HCT116 (cell line): Measurements from ENCODE around the gene WDR70. TPM values are rescaled to one million over a fixed set of nuclear protein-coding genes. Genes with fewer than 3 reads are reported as not detected.

Source experiments
- ATAC-seq: fragments of 200-7000 bp; cut with Tn5 transposase; 2 replicates; pipeline ENCODE4 v1.9.1; 2020; ENCODE audit warnings: mild to moderate bottlenecking, moderate library complexity
- BruUV-seq: library from RNA; stranded (reverse); fragments of 400-500 nt; replicated peaks from 2 replicates; lab custom pipeline; 2021; lab: Mats Ljungman, UMichigan
- CTCF ChIA-PET: fragments of 300-600 bp; sonication (Branson Sonifier 250); formaldehyde crosslinking; loops from one replicate; lab custom pipeline; 2021; ENCODE audit warnings: antibody characterized with exemption; lab: Charles Lee
- POLR2A ChIA-PET: fragments of 300-600, 350-600 bp; sonication (Branson Sonifier 250); formaldehyde crosslinking; loops from one replicate; lab custom pipeline; 2021; ENCODE audit warnings: antibody characterized with exemption; lab: Charles Lee
- RAD21 ChIA-PET, 2 experiments: fragments of 300-600 bp; sonication (Branson Sonifier 250); formaldehyde crosslinking; loops; one replicate each; lab custom pipeline; 2023; ENCODE audit warnings: low total read pairs in 2 of 2; ENCODE audit not compliant: uncharacterized antibody in 2 of 2, unreplicated experiment in 2 of 2, low non-redundant PET in 1 of 2; lab: Charles Lee
- DNase-seq: peaks from one replicate; pipeline ENCODE4 v3.0.0-alpha.2; 2010; ENCODE audit warnings: low read depth, low spot score
- H2AFZ ChIP-seq: fragments of 200-600 bp; shearing (Covaris generic), sonication (generic); 2 replicates; pipeline ENCODE4 v1.6.1; 2017; ENCODE audit warnings: low read depth, mixed run types, mixed read lengths, antibody characterized with exemption, low read length; ENCODE audit not compliant: poor library complexity, severe bottlenecking
- H3K27ac ChIP-seq: 2 replicates; pipeline ENCODE4 v1.5.1; 2012; ENCODE audit warnings: low read depth, low read length
- H3K27me3 ChIP-seq: fragments of 200-600 bp; sonication (generic); 2 replicates; pipeline ENCODE4 v1.6.1; 2016; ENCODE audit warnings: mixed run types, low read length, mixed read lengths; ENCODE audit not compliant: insufficient read depth
- H3K36me3 ChIP-seq, 2 experiments: fragments of 200-500 bp in 1 of 2; fragments of 200-600 bp in 1 of 2; sonication (Bioruptor generic) in 1 of 2; sonication (generic) in 1 of 2; 2 replicates each; pipeline versions ENCODE4 v1.5.1 to v1.6.1; 2014 to 2016; ENCODE audit warnings: low read length in 2 of 2, inconsistent platforms in 1 of 2, mixed read lengths in 1 of 2, mixed run types in 1 of 2; ENCODE audit not compliant: insufficient read depth in 2 of 2, control insufficient read depth in 1 of 2
- H3K4me1 ChIP-seq, 2 experiments: fragments of 200-600 bp in 1 of 2; sonication (generic) in 1 of 2; 2 replicates each; pipeline versions ENCODE4 v1.5.1 to v1.6.1; 2012 to 2017; ENCODE audit warnings: low read length in 2 of 2, inconsistent platforms in 1 of 2, mild to moderate bottlenecking in 1 of 2, mixed read lengths in 1 of 2, mixed run types in 1 of 2, moderate library complexity in 1 of 2; ENCODE audit not compliant: insufficient read depth in 2 of 2, control insufficient read depth in 1 of 2
- H3K4me2 ChIP-seq: fragments of 200-600 bp; sonication (generic); 2 replicates; pipeline ENCODE4 v1.6.1; 2017; ENCODE audit warnings: mixed run types, low read length, mixed read lengths
- H3K4me3 ChIP-seq, 2 experiments: fragments of 200-600 bp in 1 of 2; sonication (generic) in 1 of 2; replicated peaks in 1 of 2; 2 replicates each; pipeline ENCODE4 v1.5.1; 2011 to 2016; ENCODE audit warnings: low read length in 2 of 2, control low read depth in 1 of 2, low read depth in 1 of 2, mild to moderate bottlenecking in 1 of 2, mixed read lengths in 1 of 2, mixed run types in 1 of 2
- H3K79me2 ChIP-seq: fragments of 200-600 bp; sonication (generic); 2 replicates; pipeline ENCODE4 v1.6.1; 2017; ENCODE audit warnings: mild to moderate bottlenecking, mixed run types, low read length, moderate library complexity, mixed read lengths; ENCODE audit not compliant: insufficient read depth
- H3K9ac ChIP-seq: fragments of 200-600 bp; sonication (generic); 2 replicates; pipeline ENCODE4 v1.6.1; 2016; ENCODE audit warnings: low read length, mixed read lengths
- H3K9me2 ChIP-seq: fragments of 200-600 bp; sonication (generic), shearing (Covaris generic); 2 replicates; pipeline ENCODE4 v1.6.1; 2017; ENCODE audit warnings: mixed run types, mild to moderate bottlenecking, moderate library complexity; ENCODE audit not compliant: insufficient read depth
- H3K9me3 ChIP-seq, 2 experiments: fragments of 200-500 bp in 1 of 2; fragments of 200-600 bp in 1 of 2; sonication (Bioruptor generic) in 1 of 2; sonication (generic) in 1 of 2; 2 replicates each; pipeline ENCODE4 v1.6.1; 2014 to 2017; ENCODE audit warnings: low read length in 2 of 2, mixed read lengths in 2 of 2, inconsistent platforms in 1 of 2, low read depth in 1 of 2, mild to moderate bottlenecking in 1 of 2, mixed run types in 1 of 2, moderate library complexity in 1 of 2; ENCODE audit not compliant: control insufficient read depth in 1 of 2, insufficient read depth in 1 of 2
- H4K20me1 ChIP-seq: fragments of 200-600 bp; sonication (generic), shearing (Covaris generic); 2 replicates; pipeline ENCODE4 v1.6.1; 2017; ENCODE audit warnings: mixed run types, mild to moderate bottlenecking, moderate library complexity; ENCODE audit not compliant: insufficient read depth
- EZH2phosphoT487 ChIP-seq: fragments of 200-600 bp; IDR thresholded peaks from 2 replicates; pipeline ENCODE4 v1.6.1; 2018; ENCODE audit warnings: antibody characterized with exemption, borderline replicate concordance
- REST ChIP-seq: IDR thresholded peaks from 2 replicates; pipeline ENCODE4 v1.6.1; 2012; ENCODE audit warnings: low read depth
- SP1 ChIP-seq: IDR thresholded peaks from 2 replicates; pipeline ENCODE4 v1.6.1; 2012; ENCODE audit warnings: low read depth
- YY1 ChIP-seq: IDR thresholded peaks from 2 replicates; pipeline ENCODE4 v1.6.1; 2011; ENCODE audit warnings: low read length, low read depth, moderate library complexity, mild to moderate bottlenecking; ENCODE audit not compliant: insufficient replicate concordance; ENCODE audit errors: extremely low read depth
- intact Hi-C: fragments of 100-400 bp; cut with micrococcal nuclease; formaldehyde crosslinking; loops from 2 replicates; pipeline ENCODE4 v1.10.0; 2022
- total RNA-seq: library from RNA; stranded (reverse); gene quantifications from one replicate; pipeline ENCODE4 v1.2.1, GENCODE V29; 2021; ENCODE audit not compliant: unreplicated experiment

Gene WDR70
- total RNA-seq, 1 experiment from 2014 or later = 31.1 TPM

GRCh38 chr5:37664551-37664950 lies 285.4 kb downstream of the WDR70 start:
- Histone ChIP-seq H3K4me3 (no peak overlapping the region), H3K27ac (no peak overlapping the region), H3K9ac (no peak overlapping the region), H3K9me2 (no peaks in the 10 kb centered on the region), H3K9me3 (no peaks in the 10 kb centered on the region), H3K4me1 (peaks cover 40 to 44% of the 10 kb centered on the region in 2 experiments), H3K79me2 (no peaks in the 10 kb centered on the region), H3K4me2 (no peak overlapping the region), H3K27me3 (no peaks in the 10 kb centered on the region), H4K20me1 (no peaks in the 10 kb centered on the region), H3K36me3 (no peaks in the 10 kb centered on the region), H2AFZ (no peak overlapping the region)
- ChIA-PET CTCF (interaction anchor here (0.6 to 2.2 kb wide), 2 partner anchors 251 to 259 kb away, joined by 3 to 5 read pairs; no protein-coding TSS in a partner anchor), POLR2A (no interaction called here), RAD21 (no interaction called here)
- no TSS peak for BruUV-seq
- TF ChIP-seq REST = no peak
- intact Hi-C loops = no loop called here
- DNase-seq = no peak
- no peak for ATAC-seq

- ChIA-PET CTCF (interaction anchor here (2.2 kb wide), 1 partner anchor 252 kb away, joined by 5 read pairs; no protein-coding TSS in a partner anchor), POLR2A (no interaction called here), RAD21 (no interaction called here)
- DNase-seq (no peak), ATAC-seq (no peak)
- BruUV-seq = no TSS peak
- no peaks in the 10 kb centered on the region for H3K36me3 ChIP-seq
- no peak overlapping the region for H3K9ac ChIP-seq
- no peak overlapping the region for H3K27ac ChIP-seq
- intact Hi-C loops = no loop called here
- H3K27me3 ChIP-seq = no peaks in the 10 kb centered on the region
- H3K9me3 ChIP-seq = no peaks in the 10 kb centered on the region
- H3K4me1 ChIP-seq = peaks cover 40 to 44% of the 10 kb centered on the region in 2 experiments
- no peaks in the 10 kb centered on the region for H3K9me2 ChIP-seq
- H2AFZ ChIP-seq = no peak overlapping the region
- no peaks in the 10 kb centered on the region for H3K79me2 ChIP-seq
- no peak overlapping the region for H3K4me3 ChIP-seq
- TF ChIP-seq YY1 (no peak), SP1 (no peak), EZH2phosphoT487 (no peak)
- H4K20me1 ChIP-seq = no peaks in the 10 kb centered on the region
- peak overlapping the region; percentile 70 for H3K4me2 ChIP-seq
Measured at GRCh38 chr5:37665272-37665671, 286.2 kb downstream of the WDR70 start.
